Left lobe of liver (tissue), 2 donors: ENCODE measurements around the gene PRR35. TPM values are rescaled to one million over a fixed set of nuclear protein-coding genes. Genes with fewer than 3 reads are reported as not detected.

Source experiments
- ATAC-seq: fragments of 200-7000 bp; cut with Tn5 transposase; one replicate; pipeline ENCODE4 v1.9.1; 2020; ENCODE audit warnings: mild to moderate bottlenecking, moderate library complexity
- DNase-seq: peaks from one replicate; pipeline ENCODE4 v3.0.0-alpha.2; 2020; ENCODE audit warnings: low spot score
- total RNA-seq: library from RNA; stranded (reverse); gene quantifications from one replicate; pipeline ENCODE4 v1.2.1, GENCODE V29; 2021
- donor health status: DM: no; HTN: no; CAD: no; lungs with moderate emphysema.
- donor health status: DM: no; HTN: yes; CAD: no.

PRR35 gene
- total RNA-seq, 1 donor from 2014 or later: not detected

DNA sequence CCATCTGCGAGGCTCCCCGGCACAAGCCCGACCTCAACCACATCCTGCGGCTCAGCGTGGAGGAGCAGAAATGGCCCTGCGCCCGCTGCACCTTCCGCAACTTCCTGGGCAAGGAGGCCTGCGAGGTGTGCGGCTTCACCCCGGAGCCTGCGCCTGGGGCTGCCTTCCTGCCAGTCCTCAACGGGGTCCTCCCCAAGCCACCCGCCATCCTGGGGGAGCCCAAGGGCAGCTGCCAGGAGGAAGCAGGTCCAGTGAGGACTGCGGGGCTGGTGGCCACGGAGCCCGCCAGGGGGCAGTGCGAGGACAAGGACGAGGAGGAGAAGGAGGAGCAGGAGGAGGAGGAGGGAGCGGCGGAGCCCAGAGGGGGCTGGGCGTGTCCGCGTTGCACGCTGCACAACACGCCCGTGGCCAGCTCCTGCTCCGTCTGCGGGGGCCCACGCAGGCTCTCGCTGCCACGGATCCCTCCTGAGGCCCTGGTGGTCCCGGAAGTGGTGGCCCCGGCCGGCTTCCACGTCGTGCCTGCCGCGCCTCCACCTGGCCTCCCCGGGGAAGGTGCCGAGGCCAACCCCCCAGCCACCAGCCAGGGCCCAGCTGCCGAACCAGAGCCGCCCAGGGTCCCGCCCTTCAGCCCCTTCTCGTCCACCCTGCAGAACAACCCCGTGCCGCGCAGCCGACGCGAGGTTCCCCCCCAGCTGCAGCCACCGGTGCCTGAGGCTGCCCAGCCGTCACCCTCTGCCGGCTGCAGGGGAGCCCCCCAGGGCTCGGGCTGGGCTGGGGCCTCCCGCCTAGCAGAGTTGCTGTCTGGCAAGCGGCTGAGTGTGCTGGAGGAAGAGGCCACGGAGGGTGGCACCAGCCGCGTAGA is 13.1 kb upstream of the PRR35 start:
- no peak for DNase-seq
- no peak for ATAC-seq

GRCh38 chr16:548586-548985 is 11.6 kb upstream of the PRR35 start:
- DNase-seq (no peak), ATAC-seq (no peak)

- no peak for DNase-seq
- no peak for ATAC-seq
These were observed 10.5 kb upstream of the PRR35 start for GRCh38 chr16:549544-550263.

GRCh38 chr16:551210-551609 is 9.0 kb upstream of the PRR35 start:
- ATAC-seq (no peak), DNase-seq (no peak)

GRCh38 chr16:552171-552570 is 8.0 kb upstream of the PRR35 start:
- DNase-seq (no peak), ATAC-seq (no peak)

DNA sequence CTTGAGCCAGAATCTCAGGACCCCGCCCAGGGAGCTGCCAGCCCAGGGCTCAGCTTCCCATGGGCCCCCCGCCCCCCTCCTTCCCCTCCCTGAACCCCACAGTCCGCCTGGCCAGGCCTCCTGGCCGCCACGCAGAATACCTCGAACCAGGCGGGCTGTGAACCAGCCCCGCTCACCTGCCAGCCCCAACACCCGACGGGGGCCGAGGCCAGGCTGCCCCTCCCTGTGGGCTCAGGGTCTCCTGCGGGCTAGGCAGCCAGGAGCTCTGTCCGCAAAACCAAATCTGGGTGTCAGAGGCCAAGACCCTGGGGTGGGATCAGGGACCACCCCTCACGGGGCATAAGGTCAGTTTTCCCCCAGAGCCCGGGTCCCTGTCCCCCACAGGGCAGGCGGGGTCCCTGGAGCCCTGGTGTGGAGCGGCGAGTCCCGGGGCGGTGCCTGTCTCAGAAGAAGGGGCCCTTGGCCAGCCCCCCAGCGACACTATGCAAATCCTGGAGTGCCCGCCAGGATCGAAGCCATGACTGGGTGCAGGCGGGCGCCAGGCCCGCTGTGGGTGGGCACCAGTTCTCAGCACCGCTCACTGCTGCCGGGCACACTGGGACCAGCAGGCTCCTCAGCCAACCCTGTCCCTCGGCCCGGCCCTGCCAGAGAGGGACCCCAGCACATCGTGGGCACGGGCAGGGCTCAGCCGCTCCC is 6.4 kb upstream of the PRR35 start:
- no peak for DNase-seq
- no peak for ATAC-seq

GRCh38 chr16:554297-554621 is 5.9 kb upstream of the PRR35 start:
- no peak for ATAC-seq
- DNase-seq: no peak

DNA sequence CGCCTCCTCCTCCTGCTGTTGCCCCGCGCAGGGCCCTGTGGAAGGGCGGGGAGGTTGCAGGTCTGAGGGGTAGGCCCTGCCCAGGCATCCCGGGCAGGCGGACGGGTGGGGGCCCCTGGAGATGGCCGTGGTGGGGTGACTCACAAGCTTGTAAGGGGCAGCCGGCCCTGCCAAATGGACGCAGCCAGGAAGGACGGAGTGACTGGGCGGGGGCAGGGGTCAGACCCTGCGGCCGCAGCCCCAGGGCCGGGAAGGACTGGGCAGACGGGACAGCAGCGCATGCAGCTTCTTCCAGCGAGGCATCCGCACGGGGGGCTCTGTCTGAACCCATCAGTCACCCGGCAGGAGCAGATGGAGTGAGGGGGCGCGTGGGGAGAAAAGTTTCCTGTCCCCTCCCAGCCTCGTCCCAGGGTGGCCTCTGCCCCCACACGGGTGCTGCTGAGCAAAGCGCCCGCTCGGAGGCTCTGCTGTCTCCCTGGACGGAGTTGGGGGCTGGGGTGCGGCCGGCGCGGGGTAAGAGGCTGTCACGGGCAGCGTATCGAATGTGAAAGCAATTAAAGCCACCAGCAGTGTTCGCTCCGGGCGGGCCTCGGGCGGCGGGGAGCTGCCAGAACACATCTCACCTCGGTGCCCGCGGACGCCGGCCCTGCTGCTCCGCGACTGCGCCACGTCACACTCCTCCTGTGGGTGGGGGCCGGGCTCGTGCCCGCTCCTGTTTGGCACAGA is 5.4 kb upstream of the PRR35 start:
- ATAC-seq (no peak), DNase-seq (no peak)

DNA sequence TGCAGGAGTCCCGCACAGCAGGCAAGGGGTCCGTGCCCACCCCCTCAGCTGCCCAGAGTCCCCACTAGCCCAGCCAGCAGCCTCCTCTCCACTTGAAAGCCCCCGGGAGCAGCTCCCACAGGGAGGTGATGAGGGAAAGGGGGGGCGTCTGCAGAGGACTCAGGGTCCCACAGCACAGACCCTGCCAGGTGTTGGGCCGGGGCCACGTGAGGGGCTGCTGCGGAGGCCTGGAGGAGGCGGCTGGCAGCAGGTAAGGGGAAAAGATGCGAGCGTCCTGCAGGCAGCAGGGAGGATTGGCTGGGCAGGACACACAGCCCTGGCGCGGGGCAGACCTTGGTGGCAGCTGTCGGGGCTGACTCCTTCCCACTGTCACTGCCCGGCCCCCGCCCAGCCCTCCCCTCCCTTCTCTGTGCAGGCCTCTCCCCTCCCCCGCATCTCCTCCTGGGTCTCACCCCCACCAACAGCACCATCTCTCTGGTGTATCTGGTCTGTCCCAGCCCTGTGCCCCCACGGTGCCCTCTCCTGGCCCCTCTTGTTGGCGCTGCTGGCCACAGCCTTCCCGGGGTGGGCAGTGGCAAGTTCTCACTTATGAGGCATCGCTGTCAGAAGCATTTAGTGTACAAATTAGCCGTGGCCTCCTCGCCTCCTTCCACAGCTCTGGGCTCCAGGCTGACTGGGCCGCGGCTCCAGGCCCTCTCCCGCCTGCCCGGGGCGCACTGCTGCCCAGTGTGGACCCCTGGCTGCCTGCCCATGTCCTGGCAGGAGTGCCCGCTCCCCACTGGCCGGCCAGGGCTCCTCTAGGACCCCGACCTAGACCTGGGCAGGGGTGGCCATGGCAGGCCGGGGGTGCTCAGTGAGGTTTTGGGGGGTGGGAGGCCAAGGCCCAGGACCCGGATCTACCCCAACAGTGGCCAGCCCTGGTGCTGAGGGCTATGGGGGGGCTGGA is 4.4 kb upstream of the PRR35 start:
- no peak for DNase-seq
- ATAC-seq: no peak

DNA sequence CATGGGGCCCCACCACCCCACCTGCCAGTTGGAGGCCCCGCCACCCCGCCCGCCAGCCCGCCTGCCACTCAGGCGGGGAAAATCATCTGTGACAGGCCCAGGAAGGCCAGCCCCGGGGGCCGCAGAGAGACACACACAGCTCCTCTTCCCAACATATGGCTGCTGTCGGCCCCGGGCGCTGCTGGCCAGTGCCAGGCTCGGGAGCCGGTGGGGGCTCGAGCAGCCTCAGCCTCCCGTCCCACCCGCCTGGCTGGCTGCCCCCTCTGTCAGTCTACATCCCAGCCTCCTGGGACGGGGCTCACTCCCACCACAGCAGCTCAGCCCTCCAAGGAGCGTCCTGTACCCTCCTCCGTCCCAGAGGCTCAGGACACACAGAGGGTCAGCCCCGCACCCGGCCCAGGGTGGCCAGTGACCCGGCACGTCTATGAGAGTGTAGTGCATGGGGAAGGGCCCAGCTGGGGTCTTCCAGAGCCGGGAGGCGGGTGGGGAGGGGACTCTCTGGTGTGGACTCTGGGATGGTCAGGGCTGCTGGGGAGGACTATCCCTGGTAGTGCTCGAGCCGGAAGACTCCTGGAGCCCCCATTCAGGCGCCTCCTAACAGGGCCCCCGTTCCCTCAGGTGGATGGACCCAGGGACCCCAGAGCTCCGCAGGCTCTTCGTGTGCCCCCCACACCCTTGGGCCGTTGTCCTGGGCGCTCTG is 3.6 kb upstream of the PRR35 start:
- no peak for ATAC-seq
- DNase-seq: no peak

DNA sequence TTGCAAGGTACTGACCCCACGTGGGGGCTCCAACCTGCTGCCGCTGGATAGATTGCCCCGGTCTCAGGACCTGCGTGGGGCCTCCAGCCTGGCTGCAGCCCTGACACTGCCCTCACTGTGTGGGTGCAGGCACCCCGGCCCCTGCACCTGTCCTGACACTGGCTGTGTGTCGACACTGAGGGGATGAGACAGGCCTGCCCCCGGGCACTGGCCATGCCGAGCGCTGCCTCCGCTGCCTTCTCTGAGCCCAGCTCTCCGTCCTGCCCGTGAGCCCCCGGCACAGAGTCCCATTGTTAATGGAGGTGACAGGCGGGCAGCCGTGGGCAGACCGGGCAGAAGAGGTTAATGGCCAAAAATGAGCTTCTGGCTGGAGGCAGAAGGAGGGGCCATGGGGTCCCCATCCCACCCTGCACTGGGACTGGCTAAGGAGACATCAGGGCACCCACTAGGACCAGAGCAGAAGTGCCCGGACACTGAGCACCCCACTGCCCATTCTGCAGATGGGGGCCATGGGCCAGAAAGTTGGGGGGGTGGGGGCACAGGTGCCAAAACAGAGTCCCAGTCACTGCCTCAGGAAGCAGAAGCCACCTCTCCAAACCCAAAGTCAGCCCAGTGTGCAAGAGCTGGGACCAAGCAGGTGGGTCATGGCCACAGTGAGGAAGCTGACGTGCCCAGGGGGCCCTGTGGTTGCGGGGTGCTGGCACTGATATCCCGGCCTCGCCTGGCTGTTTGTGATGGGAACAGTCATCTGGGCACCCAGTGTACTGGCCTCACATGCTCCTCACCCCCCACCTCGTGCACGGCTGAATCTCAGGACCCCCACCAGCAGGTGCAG is 2.5 kb upstream of the PRR35 start:
- DNase-seq (no peak), ATAC-seq (no peak)

DNA sequence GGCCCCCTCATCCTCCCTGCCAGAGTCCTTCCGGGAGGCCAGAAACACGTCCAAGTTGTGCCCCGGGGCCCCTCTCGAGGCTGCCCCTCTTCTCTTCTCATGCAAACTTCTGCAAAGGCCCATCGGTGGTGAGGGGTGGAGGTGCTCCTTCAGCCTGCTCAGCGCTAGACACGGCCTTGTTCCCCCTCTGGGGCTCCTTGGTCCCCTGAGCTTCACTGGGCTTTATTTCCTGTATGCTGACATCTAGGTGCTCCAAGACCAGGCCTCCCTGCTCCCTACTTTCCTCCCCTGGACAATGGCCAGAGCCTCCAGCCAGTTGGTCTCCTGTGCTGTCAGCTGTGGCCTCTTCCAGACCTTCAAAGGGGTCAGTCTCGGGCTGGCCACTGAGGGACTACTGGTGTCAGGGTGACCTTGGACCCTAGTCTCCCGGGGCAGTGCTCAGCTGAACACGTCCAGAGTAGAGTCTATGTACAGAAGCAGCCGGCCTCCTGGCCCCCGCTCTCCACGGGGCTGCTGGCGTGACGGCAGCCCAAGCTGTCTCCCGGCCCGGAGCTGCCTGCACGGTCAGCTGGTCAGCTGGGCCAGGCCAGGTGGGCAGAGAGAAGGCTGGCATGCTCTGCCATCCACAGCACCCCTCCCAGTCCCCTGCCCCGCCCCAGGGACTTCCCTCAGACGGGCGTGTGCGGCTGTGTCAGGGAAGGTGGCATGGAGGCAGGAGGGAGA is 1.7 kb upstream of the PRR35 start:
- ATAC-seq (peak; percentile 63), DNase-seq (peak; percentile 65)

- DNase-seq: no peak
- ATAC-seq: no peak
These were observed 1.2 kb upstream of the PRR35 start for GRCh38 chr16:559021-559380.

DNA sequence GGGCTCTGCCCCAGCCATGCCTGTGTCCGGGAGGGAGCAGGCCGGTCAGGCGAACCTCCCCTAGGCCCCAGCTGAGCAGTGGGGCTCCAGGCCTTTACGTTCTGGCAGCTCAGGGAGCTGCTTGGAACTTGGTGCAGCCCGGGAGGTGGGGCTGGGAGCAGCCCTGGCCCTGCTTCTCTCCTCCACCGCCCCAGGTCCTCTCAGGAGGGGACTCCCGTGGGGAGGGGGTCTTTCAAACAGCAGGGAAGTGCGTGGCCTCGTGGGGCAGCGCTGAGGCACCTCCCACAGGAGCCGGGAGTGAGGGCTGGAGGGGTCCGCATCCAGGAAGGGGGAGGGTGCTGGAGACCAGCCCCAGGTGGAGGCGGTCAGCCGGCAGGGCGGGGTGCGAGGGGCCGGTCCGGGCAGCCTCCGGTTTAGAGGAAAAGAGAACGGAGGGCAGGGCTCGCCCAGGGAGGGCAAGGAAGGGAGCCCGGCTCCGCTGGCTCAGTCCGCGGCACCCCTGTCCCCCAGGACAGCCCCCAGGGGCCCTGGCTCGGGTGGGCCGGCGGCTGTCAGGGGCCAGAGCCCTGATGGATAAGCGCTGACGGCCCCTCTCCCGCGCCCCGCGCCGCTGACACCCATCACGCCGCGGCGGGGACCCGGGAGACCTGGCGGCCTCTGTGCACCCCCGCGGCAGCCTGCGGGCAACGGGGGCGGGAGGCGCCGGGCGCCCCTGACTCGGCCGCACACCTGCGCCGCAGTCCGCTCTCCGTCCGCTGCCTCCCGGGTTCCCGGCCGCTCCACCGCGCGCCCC is 587 bp upstream of the PRR35 start:
- ATAC-seq: no peak
- no peak for DNase-seq

DNA sequence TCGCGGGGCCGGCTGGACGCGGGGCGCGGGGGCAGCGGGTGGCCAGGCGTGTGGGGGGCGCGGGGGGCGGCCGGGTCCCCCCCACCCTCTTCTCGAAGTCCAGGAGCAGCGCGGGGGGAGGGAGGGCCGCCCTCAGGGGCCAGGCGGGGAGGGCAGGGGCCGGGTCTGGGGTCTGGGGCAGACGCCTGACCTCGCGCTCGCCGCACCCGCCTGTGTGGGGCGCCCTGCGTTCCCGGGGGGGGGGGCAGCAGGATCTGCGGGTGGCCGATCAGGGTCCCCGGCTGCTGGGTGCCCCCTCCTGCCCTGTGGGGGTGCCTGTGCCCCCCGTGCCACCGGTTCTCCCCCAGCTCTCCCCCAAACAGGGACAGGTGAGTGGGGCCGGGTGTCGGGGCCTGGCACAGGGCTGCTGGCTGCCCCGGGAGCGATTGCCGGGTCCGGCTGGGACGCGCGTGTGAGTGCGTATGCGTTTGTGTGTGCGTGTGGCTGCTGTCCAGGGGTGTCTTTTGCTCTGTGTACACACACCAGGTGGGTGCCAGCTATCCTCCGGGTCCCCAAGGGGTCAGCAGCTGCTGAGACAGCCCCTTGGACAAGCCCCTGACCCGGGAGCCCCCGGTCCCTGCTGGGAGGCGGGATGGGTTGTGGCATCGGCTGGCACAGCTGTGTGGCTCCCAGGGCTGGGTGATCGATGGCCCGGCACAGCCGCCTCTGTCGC is 663 bp downstream of the PRR35 start:
- ATAC-seq: no peak
- DNase-seq: no peak

DNA sequence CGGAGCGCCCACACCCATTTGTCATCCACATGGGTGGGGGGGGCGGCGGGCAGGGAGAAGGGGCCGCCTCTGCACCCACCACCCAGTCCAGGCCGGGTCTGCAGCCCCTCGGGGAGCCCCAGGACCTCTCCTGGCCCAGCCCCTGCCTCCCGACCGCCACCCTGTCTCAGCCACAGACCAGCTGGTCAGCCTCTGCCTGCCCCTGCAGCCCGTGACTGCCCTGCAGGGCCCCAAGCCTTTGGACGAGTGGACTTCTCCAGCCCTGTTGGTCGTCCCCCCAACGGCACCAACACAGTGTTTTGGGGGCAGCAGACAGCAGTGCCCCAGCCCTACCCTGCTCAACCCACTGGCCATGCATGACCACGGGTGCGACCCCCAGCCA is 1.2 kb downstream of the PRR35 start:
- ATAC-seq (no peak), DNase-seq (no peak)
